D721Med (cell line): ENCODE data around the gene OR10H1.

Experiments used
- DNase-seq: peaks from one replicate; pipeline ENCODE4 v3.0.0; 2011; ENCODE audit warnings: low spot score; ENCODE audit not compliant: insufficient read length
- FAIRE-seq: peaks from 2 replicates; lab custom pipeline; 2011; peaks lifted over from hg19 to GRCh38; lab: Jason Lieb, UNC
- TF ChIP-seq, protein P1 (sequence below): IDR thresholded peaks from 2 replicates; pipeline ENCODE4 v1.5.1; 2012; ENCODE audit warnings: mild to moderate bottlenecking, control low read depth; ENCODE audit not compliant: insufficient read depth; ENCODE audit errors: missing control alignments

OR10H1 gene, protein sequence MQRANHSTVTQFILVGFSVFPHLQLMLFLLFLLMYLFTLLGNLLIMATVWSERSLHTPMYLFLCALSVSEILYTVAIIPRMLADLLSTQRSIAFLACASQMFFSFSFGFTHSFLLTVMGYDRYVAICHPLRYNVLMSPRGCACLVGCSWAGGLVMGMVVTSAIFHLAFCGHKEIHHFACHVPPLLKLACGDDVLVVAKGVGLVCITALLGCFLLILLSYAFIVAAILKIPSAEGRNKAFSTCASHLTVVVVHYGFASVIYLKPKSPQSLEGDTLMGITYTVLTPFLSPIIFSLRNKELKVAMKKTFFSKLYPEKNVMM

DNA sequence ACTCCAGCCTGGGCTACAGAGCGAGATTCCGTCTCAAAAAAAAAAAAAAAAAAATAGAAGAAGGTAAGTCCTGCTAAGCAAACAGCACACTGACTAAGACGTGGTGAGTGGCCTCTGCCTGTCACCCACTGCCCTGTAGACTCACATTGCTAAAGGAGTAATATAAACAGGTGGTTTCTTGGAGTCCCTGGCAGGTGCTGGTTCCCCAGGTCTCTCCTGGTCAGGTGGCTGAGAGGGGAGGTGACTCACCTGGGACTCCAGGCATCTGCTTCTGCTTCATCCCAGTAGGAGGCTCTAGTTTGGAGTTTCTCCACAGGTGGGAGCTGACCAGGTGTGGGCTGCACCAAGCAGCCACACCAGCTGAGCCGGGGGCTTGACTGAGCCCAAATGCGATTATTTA lies at the start of gene OR10H1:
TSS of gene OR10H1 (minus strand) at position 359 of the 400 bp plus-strand sequence. CDS start 7,627 bp downstream, outside the sequence.
- no peak for FAIRE-seq
- TF ChIP-seq, protein P1, sequence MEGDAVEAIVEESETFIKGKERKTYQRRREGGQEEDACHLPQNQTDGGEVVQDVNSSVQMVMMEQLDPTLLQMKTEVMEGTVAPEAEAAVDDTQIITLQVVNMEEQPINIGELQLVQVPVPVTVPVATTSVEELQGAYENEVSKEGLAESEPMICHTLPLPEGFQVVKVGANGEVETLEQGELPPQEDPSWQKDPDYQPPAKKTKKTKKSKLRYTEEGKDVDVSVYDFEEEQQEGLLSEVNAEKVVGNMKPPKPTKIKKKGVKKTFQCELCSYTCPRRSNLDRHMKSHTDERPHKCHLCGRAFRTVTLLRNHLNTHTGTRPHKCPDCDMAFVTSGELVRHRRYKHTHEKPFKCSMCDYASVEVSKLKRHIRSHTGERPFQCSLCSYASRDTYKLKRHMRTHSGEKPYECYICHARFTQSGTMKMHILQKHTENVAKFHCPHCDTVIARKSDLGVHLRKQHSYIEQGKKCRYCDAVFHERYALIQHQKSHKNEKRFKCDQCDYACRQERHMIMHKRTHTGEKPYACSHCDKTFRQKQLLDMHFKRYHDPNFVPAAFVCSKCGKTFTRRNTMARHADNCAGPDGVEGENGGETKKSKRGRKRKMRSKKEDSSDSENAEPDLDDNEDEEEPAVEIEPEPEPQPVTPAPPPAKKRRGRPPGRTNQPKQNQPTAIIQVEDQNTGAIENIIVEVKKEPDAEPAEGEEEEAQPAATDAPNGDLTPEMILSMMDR = no peak
- no peak for DNase-seq

DNA sequence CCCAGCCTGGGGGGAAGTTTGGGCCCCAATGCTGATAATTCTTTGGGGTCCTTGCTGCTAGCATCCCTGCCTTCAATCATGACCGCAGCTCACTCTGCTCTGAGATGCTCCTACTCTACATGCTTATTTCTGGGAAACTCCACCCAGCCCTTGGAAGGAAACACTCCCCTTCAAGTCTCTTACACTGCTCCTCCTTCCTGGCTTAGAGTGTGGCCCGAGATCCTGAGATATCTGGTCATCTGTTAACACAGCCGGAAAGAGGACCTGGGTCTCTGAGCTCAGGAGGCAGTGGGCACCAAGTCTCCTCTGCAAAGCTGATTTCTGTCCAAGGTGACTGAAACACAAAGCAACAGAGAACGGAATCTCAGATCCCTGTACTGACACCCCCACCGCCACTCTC lies 49.4 kb upstream of the OR10H1 start:
- TF ChIP-seq, protein P1 = no peak
- FAIRE-seq (no peak), DNase-seq (no peak)

DNA sequence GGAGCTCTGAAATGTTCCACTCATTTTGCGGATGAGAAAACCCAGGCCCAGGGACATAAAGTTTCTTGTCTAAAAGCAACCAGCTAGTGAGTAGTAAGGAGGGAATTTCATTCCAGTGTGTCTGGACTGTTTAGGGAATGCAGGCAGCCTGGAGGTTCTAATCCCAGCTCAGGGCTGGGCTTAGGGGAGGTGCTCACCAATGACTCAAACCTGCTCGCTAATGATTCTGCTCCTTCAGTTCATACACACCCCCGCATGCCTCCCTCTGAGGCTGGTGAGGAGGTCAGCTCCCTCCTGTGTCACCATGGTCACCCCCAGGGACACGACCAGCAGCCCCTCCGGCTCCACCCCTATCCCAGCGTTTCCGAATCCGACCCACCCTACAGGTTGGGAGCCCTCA lies 47.8 kb upstream of the OR10H1 start:
- DNase-seq (no peak), FAIRE-seq (no peak)
- TF ChIP-seq, protein P1 = no peak

DNA sequence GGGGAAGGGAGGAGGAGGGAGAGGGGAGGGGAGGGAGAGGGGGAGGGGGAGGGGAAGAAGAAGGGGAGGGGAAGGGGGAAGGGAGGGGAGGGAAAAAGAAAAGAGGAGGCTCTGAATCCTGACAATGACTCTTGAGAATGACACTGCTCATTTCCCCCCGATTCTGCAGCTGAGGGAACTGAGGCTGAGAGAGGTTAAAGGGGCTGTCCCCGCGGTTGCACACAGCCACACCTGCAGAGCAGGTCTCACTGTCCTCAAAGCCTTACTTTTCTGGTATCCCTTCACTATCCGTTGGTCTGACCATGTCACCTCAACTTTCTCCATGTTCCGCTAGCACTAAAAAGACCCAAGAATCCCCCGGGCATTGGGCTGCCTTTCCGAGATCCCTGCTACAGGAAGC lies 47.0 kb upstream of the OR10H1 start:
- TF ChIP-seq, protein P1 = no peak
- FAIRE-seq = no peak
- no peak for DNase-seq

DNA sequence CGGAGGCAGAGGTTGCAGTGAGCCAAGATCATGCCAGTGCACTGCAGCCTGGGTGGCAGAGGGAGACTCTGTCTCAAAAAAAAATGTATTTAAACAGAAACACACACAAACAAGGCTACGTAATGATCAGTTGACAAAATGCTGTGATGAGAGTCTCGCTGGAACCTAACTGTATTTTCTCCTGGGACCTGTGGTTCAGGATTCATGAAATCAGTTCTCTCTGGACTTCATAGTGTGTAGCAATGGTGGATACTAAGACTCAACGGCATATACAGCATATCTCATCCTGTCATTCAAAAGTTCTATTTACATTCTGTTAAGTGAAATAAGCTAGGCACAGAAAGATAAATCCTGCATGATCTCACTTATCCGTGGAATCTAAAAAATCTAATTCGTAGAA lies 45.1 kb upstream of the OR10H1 start:
- FAIRE-seq = no peak
- TF ChIP-seq, protein P1 = no peak
- DNase-seq = no peak

DNA sequence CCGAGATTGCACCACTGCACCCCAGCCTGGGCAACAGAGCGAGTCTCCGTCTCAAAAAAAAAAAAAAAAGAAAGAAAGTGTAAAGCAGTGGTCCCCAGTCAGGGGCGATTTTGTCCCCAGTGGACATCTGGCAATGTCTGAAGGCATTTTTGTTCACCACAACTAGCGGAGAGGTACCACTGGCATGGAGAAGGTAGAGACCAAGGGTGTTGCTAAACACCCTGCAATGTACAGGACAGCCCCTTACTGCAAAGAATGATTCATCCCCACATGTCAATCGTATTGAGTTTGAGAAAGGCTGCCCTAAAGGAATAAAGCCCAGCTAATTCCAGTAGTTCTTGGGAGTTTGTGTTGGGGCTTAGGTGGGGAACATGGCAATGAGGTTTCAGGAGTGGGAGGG lies 43.7 kb upstream of the OR10H1 start:
- TF ChIP-seq, protein P1 = no peak
- FAIRE-seq (no peak), DNase-seq (no peak)

DNA sequence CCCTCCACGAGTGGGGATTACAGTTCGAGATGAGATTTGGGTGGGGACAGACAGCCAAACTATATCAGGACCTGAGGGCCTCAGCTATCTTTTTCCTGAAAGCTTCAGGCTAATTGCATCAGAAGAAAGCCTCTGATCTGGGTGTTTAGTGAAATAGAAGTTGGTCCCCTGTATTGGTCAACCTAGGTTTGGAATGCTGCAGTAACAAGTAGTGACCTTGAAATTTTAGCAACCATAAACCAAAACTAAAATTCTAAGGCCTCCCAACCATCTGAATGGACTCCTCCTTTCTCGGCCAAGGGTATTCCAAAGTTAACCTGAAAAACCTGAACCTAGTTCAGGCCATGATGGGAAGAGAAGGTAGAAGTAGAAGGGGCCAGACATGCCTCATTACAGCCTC lies 34.9 kb upstream of the OR10H1 start:
- TF ChIP-seq, protein P1 = no peak
- no peak for DNase-seq
- no peak for FAIRE-seq
